HL-60/S4 treated with retinoic acid at 250 ng/mL for 4 days and 3 days (cell line): ENCODE measurements around the gene GABBR2.

Experiments
- in situ Hi-C: fragments of 300-500 bp; cut with MboI; formaldehyde crosslinking; loops from 2 replicates; pipeline ENCODE4 v1.7.0; 2022; ENCODE audit warnings: low sequenced_read_pairs

GABBR2 gene

GRCh38 chr9:98708933-98709911 is at the start of gene GABBR2:
GABBR2 (minus strand) TSS chr9:98708935; CDS start chr9:98708737, 198 bp downstream.
- in situ Hi-C loops = no loop called here

GRCh38 chr9:98755006-98755618 is 46.4 kb upstream of the GABBR2 start:
- in situ Hi-C loops = no loop called here

- in situ Hi-C loops = no loop called here
Observed at GRCh38 chr9:98751210-98751609, 42.5 kb upstream of the GABBR2 start.

- in situ Hi-C loops = no loop called here
Observed at GRCh38 chr9:98750364-98751060, 41.8 kb upstream of the GABBR2 start.

GRCh38 chr9:98747476-98747875 is 38.7 kb upstream of the GABBR2 start:
- in situ Hi-C loops = no loop called here

- in situ Hi-C loops = no loop called here
Observed at GRCh38 chr9:98745470-98745869, 36.7 kb upstream of the GABBR2 start.

GRCh38 chr9:98743818-98744611 is 35.3 kb upstream of the GABBR2 start:
- in situ Hi-C loops = no loop called here

- in situ Hi-C loops = no loop called here
Observed at GRCh38 chr9:98743329-98743728, 34.6 kb upstream of the GABBR2 start.

GRCh38 chr9:98742325-98743280 is 33.9 kb upstream of the GABBR2 start:
- in situ Hi-C loops = no loop called here

GRCh38 chr9:98740226-98740881 is 31.6 kb upstream of the GABBR2 start:
- in situ Hi-C loops = no loop called here

- in situ Hi-C loops = no loop called here
Observed at GRCh38 chr9:98738741-98739140, 30.0 kb upstream of the GABBR2 start.

- in situ Hi-C loops = no loop called here
Observed at GRCh38 chr9:98736226-98736625, 27.5 kb upstream of the GABBR2 start.

- in situ Hi-C loops = no loop called here
Observed at GRCh38 chr9:98732801-98733200, 24.1 kb upstream of the GABBR2 start.

- in situ Hi-C loops = no loop called here
Observed at GRCh38 chr9:98732091-98732490, 23.4 kb upstream of the GABBR2 start.

- in situ Hi-C loops = no loop called here
Observed at GRCh38 chr9:98730871-98731270, 22.1 kb upstream of the GABBR2 start.

GRCh38 chr9:98728500-98728899 is 19.8 kb upstream of the GABBR2 start:
- in situ Hi-C loops = no loop called here

- in situ Hi-C loops = no loop called here
Observed at GRCh38 chr9:98727428-98727827, 18.7 kb upstream of the GABBR2 start.

GRCh38 chr9:98726735-98727134 is 18.0 kb upstream of the GABBR2 start:
- in situ Hi-C loops = no loop called here
